GM12891 (cell line): Measurements from ENCODE around the gene CS.

Experiments used
- DNase-seq: peaks from one replicate; pipeline ENCODE4 v3.0.0; 2011; ENCODE audit warnings: low spot score; ENCODE audit not compliant: insufficient read length
- FAIRE-seq: peaks from 2 replicates; lab custom pipeline; 2011; peaks lifted over from hg19 to GRCh38; lab: Jason Lieb, UNC
- PAX5 ChIP-seq: IDR thresholded peaks from 2 replicates; pipeline ENCODE4 v1.6.1; 2011; ENCODE audit warnings: low read length, moderate library complexity, mild to moderate bottlenecking; ENCODE audit not compliant: insufficient read depth, severe bottlenecking
- POLR2A ChIP-seq: IDR thresholded peaks from 2 replicates; pipeline ENCODE4 v1.6.1; 2011; ENCODE audit warnings: low read depth, low read length, control low read depth
- POLR2AphosphoS5 ChIP-seq: IDR thresholded peaks from 2 replicates; pipeline ENCODE4 v1.6.1; 2011; ENCODE audit warnings: low read depth, low read length, control low read depth
- POU2F2 ChIP-seq: IDR thresholded peaks from 2 replicates; pipeline ENCODE4 v1.6.1; 2011; ENCODE audit warnings: low read depth, mild to moderate bottlenecking, control low read depth, low read length, moderate library complexity
- SPI1 ChIP-seq: IDR thresholded peaks from 2 replicates; pipeline ENCODE4 v1.6.1; 2011; ENCODE audit warnings: low read depth, low read length, control low read depth
- TAF1 ChIP-seq: IDR thresholded peaks from 2 replicates; pipeline ENCODE4 v1.6.1; 2011; ENCODE audit warnings: low read depth, low read length, control low read depth

Gene CS

GRCh38 chr12:56317675-56318074, 17.5 kb upstream of the CS start:
- TF ChIP-seq SPI1, result no peak
- no peak for TF ChIP-seq PAX5
- TF ChIP-seq TAF1, result no peak
- no peak for TF ChIP-seq POLR2AphosphoS5
- no peak for TF ChIP-seq POLR2A
- TF ChIP-seq POU2F2, result no peak
- no peak for FAIRE-seq
- no peak for DNase-seq

GRCh38 chr12:56315622-56316473, 15.7 kb upstream of the CS start, which contains the start of gene CNPY2:
CNPY2 (minus strand) TSS chr12:56315988; CDS start chr12:56315217, 771 bp downstream.
- FAIRE-seq (peak; percentile 97), DNase-seq (peak; percentile 94)
- TF ChIP-seq POLR2AphosphoS5 (peak; percentile 88), POLR2A (peak; percentile 87), TAF1 (peak; percentile 79), SPI1 (no peak), PAX5 (no peak), POU2F2 (0 out of 2 replicates have a peak, but pooled peaks have one; percentile 41)

GRCh38 chr12:56315249-56315621, 15.1 kb upstream of the CS start:
- FAIRE-seq (peak; percentile 50), DNase-seq (no peak)

GRCh38 chr12:56311003-56311402, 10.9 kb upstream of the CS start:
- TF ChIP-seq POU2F2 (no peak), POLR2A (peak; percentile 51; the same call in 1 of the 2 replicates), SPI1 (no peak), TAF1 (no peak), PAX5 (no peak), POLR2AphosphoS5 (peak; percentile 27; the same call in 1 of the 2 replicates)
- no peak for FAIRE-seq
- DNase-seq, result no peak

More at GRCh38 chr12:56315249-56315621, 15.1 kb upstream of the CS start:
- no peak for TF ChIP-seq PAX5
- TF ChIP-seq POLR2A, result no peak
- TF ChIP-seq POU2F2, result no peak
- no peak for TF ChIP-seq TAF1
- TF ChIP-seq SPI1, result no peak
- TF ChIP-seq POLR2AphosphoS5, result no peak

- FAIRE-seq (no peak), DNase-seq (no peak)
- no peak for TF ChIP-seq POLR2AphosphoS5
- no peak for TF ChIP-seq SPI1
- TF ChIP-seq TAF1, result no peak
- no peak for TF ChIP-seq POU2F2
- TF ChIP-seq PAX5, result no peak
- TF ChIP-seq POLR2A, result no peak
Measured at GRCh38 chr12:56308714-56309113, 8.6 kb upstream of the CS start.

GRCh38 chr12:56307221-56307965, 7.3 kb upstream of the CS start:
- TF ChIP-seq POLR2A (no peak), TAF1 (no peak), PAX5 (no peak), POLR2AphosphoS5 (no peak), SPI1 (no peak)
- FAIRE-seq (no peak), DNase-seq (no peak)

- DNase-seq (no peak), FAIRE-seq (no peak)
- TF ChIP-seq POLR2AphosphoS5 (no peak), POLR2A (no peak), TAF1 (no peak), POU2F2 (no peak), SPI1 (no peak), PAX5 (no peak)
Measured at GRCh38 chr12:56304872-56305590, 4.9 kb upstream of the CS start.

GRCh38 chr12:56304276-56304675, 4.1 kb upstream of the CS start:
- FAIRE-seq (no peak), DNase-seq (no peak)
- TF ChIP-seq SPI1 (no peak), POU2F2 (no peak), TAF1 (no peak), POLR2A (no peak), PAX5 (no peak), POLR2AphosphoS5 (no peak)
